HCT116 (cell line): ENCODE measurements around the gene CMTM8.

ENCODE experiments used
- EGR1 ChIP-seq: IDR thresholded peaks from 2 replicates; pipeline ENCODE4 v1.6.1; 2012; ENCODE audit warnings: low read depth
- EZH2 ChIP-seq: fragments of 200-600 bp; sonication (generic); IDR thresholded peaks from 2 replicates; pipeline ENCODE4 v1.6.1; 2017; ENCODE audit warnings: antibody characterized with exemption, mixed run types
- EZH2phosphoT487 ChIP-seq: fragments of 200-600 bp; IDR thresholded peaks from 2 replicates; pipeline ENCODE4 v1.6.1; 2018; ENCODE audit warnings: antibody characterized with exemption, borderline replicate concordance
- JUND ChIP-seq: IDR thresholded peaks from 2 replicates; pipeline ENCODE4 v1.6.1; 2012
- POLR2A ChIP-seq: IDR thresholded peaks from 2 replicates; pipeline ENCODE4 v1.7.0; 2011; ENCODE audit warnings: borderline replicate concordance; ENCODE audit not compliant: insufficient read depth, insufficient read length; ENCODE audit errors: extremely low read depth
- POLR2AphosphoS5 ChIP-seq: IDR thresholded peaks from 2 replicates; pipeline ENCODE4 v1.6.1; 2011; ENCODE audit warnings: mild to moderate bottlenecking, low read depth, low read length, moderate library complexity
- RAD21 ChIP-seq: IDR thresholded peaks from 2 replicates; pipeline ENCODE4 v1.6.1; 2012; ENCODE audit warnings: low read depth, mild to moderate bottlenecking
- SP1 ChIP-seq: IDR thresholded peaks from 2 replicates; pipeline ENCODE4 v1.6.1; 2012; ENCODE audit warnings: low read depth
- SRF ChIP-seq: IDR thresholded peaks from 2 replicates; pipeline ENCODE4 v1.6.1; 2012; ENCODE audit warnings: low read depth
- ZNF274 ChIP-seq: fragments of 200-500 bp; sonication (Bioruptor generic); IDR thresholded peaks from 2 replicates; pipeline ENCODE4 v1.6.1; 2014; ENCODE audit warnings: mild to moderate bottlenecking, low read depth, low read length, inconsistent platforms
- TF ChIP-seq, protein P1 (sequence below), 3 experiments: fragments of 200-600 bp in 1 of 3; sonication (generic) in 1 of 3; IDR thresholded peaks in 2 of 3; conservative IDR thresholded peaks in 1 of 3; 2 replicates each; pipeline ENCODE4 v1.5.1; 2012 to 2017; ENCODE audit warnings: low read depth in 2 of 3, low read length in 2 of 3, antibody characterized with exemption in 1 of 3, borderline replicate concordance in 1 of 3, control low read depth in 1 of 3, mild to moderate bottlenecking in 1 of 3, mixed read lengths in 1 of 3, mixed run types in 1 of 3, moderate library complexity in 1 of 3; ENCODE audit not compliant: insufficient read depth in 1 of 3
- TF ChIP-seq, protein P2 (sequence below): IDR thresholded peaks from 2 replicates; pipeline ENCODE4 v1.6.1; 2012; ENCODE audit warnings: low read depth
- TF ChIP-seq, protein P3 (sequence below): IDR thresholded peaks from 2 replicates; pipeline ENCODE4 v1.6.1; 2012
- TF ChIP-seq, protein P4 (sequence below): IDR thresholded peaks from 2 replicates; pipeline ENCODE4 v1.6.1; 2012

DNA sequence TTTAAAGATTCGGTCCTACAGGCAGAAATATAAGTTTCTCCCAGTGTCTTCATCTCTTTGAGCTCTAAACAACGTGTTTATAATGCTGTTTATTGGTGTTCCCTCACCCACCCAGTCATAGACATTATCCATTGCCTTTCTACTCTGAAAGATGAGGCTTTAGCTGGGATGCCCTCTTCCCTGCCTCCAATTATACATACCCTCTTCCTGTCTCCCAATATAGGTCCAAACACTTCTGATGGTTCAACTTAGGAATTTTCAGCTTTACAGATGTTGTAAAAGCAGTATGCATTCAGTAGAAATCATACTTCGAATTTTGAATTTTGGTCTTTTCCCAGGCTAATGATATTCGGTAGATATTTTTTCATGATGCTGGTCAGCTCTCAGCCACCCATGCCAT is 2.6 kb downstream of the CMTM8 start:
- TF ChIP-seq, protein P1, sequence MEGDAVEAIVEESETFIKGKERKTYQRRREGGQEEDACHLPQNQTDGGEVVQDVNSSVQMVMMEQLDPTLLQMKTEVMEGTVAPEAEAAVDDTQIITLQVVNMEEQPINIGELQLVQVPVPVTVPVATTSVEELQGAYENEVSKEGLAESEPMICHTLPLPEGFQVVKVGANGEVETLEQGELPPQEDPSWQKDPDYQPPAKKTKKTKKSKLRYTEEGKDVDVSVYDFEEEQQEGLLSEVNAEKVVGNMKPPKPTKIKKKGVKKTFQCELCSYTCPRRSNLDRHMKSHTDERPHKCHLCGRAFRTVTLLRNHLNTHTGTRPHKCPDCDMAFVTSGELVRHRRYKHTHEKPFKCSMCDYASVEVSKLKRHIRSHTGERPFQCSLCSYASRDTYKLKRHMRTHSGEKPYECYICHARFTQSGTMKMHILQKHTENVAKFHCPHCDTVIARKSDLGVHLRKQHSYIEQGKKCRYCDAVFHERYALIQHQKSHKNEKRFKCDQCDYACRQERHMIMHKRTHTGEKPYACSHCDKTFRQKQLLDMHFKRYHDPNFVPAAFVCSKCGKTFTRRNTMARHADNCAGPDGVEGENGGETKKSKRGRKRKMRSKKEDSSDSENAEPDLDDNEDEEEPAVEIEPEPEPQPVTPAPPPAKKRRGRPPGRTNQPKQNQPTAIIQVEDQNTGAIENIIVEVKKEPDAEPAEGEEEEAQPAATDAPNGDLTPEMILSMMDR (IDR thresholded peaks at IDR 0.05 in 2 of 3, conservative IDR thresholded peaks at IDR 0.05 in 1 of 3; ENCODE audit: borderline replicate concordance in 1 of 3, insufficient read depth in 1 of 3, low read depth in 2 of 3, low read length in 2 of 3) = no peak
- TF ChIP-seq ZNF274 (no peak), EZH2phosphoT487 (no peak), JUND (no peak), EZH2 (no peak), POLR2A (no peak), EGR1 (no peak), POLR2AphosphoS5 (no peak), SRF (no peak), SP1 (no peak), RAD21 (no peak)
- TF ChIP-seq, protein P2, sequence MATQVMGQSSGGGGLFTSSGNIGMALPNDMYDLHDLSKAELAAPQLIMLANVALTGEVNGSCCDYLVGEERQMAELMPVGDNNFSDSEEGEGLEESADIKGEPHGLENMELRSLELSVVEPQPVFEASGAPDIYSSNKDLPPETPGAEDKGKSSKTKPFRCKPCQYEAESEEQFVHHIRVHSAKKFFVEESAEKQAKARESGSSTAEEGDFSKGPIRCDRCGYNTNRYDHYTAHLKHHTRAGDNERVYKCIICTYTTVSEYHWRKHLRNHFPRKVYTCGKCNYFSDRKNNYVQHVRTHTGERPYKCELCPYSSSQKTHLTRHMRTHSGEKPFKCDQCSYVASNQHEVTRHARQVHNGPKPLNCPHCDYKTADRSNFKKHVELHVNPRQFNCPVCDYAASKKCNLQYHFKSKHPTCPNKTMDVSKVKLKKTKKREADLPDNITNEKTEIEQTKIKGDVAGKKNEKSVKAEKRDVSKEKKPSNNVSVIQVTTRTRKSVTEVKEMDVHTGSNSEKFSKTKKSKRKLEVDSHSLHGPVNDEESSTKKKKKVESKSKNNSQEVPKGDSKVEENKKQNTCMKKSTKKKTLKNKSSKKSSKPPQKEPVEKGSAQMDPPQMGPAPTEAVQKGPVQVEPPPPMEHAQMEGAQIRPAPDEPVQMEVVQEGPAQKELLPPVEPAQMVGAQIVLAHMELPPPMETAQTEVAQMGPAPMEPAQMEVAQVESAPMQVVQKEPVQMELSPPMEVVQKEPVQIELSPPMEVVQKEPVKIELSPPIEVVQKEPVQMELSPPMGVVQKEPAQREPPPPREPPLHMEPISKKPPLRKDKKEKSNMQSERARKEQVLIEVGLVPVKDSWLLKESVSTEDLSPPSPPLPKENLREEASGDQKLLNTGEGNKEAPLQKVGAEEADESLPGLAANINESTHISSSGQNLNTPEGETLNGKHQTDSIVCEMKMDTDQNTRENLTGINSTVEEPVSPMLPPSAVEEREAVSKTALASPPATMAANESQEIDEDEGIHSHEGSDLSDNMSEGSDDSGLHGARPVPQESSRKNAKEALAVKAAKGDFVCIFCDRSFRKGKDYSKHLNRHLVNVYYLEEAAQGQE = no peak
- TF ChIP-seq, protein P3, sequence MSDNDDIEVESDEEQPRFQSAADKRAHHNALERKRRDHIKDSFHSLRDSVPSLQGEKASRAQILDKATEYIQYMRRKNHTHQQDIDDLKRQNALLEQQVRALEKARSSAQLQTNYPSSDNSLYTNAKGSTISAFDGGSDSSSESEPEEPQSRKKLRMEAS = no peak
- TF ChIP-seq, protein P4, sequence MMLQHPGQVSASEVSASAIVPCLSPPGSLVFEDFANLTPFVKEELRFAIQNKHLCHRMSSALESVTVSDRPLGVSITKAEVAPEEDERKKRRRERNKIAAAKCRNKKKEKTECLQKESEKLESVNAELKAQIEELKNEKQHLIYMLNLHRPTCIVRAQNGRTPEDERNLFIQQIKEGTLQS = no peak
